NCI-H187 (cell line): Measurements from ENCODE around the gene CACNG5.

Experiments used
- DNase-seq, 2 experiments: peaks; one replicate each; lab custom pipeline; 2025; lab: John Stamatoyannopoulos, UW

Gene CACNG5, protein sequence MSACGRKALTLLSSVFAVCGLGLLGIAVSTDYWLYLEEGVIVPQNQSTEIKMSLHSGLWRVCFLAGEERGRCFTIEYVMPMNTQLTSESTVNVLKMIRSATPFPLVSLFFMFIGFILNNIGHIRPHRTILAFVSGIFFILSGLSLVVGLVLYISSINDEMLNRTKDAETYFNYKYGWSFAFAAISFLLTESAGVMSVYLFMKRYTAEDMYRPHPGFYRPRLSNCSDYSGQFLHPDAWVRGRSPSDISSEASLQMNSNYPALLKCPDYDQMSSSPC

DNA sequence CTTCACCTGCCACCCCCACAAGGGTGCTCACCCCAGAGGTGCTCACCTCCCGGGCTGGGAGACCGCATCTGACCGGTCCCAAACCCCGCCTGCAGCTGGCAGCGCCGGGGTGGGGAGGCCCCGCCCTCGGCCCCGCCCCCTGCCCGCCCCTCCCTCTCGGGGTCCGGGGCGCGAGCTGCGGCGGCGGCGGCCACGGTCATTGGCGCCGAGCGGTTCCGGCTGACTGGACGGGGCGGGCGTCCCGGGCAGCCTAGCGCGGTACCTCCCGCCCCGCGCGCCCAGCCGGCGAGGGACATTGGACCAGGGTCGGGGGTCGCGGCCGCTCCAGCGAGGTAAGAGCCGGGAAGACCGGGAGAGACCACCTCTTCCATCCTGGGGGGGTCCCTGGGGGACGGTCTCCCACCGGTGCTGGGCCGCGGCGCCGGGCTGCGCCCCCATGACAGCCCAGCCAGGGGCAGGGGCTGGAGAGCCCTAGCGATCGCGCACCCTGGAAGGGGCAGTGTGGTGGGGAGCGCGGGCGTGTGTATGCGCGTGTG lies at the start of gene CACNG5:
CACNG5 (plus strand) TSS at position 199 of the 536 bp plus-strand sequence. CDS start 42,216 bp downstream, outside the sequence.
- DNase-seq: no peak

DNA sequence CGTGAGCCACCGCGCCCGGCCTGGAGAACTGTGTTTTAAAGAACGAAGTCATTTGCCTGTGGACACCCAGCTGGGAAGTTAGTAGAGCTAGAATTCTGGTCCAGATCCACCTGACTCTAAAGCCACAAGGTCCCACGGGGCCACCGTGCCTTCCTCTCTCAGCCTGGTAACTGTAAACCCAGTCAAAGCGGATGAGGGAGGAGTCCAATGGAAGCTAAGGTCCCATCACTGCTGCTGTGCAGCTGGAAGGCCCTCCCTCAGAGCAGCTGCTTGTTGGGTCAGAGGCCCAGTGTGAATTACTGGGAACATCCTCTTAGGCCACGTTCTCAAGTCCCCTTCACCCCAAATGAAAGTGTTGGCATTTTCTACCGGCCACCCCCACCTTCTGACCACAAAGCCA lies 48.8 kb upstream of the CACNG5 start:
- no peak for DNase-seq

DNA sequence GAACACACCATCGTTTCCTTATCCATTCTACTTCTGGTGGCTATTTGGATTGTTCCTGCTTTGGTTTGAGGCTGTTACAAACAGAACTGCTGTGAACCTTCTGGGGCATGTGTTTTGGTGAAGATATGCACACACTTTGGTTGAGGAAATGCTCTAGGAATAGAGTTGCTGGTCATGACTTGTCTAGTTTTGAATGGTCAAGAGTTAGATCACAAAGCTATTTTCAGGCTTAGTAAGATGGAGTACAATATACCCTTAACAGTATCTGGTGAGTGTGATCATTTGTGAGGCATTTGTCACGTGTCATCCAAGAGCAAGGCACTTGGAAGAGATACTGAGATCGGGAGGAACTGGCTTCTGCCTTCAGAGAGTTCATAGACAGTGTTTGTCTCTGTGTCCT lies 47.0 kb upstream of the CACNG5 start:
- no peak for DNase-seq

DNA sequence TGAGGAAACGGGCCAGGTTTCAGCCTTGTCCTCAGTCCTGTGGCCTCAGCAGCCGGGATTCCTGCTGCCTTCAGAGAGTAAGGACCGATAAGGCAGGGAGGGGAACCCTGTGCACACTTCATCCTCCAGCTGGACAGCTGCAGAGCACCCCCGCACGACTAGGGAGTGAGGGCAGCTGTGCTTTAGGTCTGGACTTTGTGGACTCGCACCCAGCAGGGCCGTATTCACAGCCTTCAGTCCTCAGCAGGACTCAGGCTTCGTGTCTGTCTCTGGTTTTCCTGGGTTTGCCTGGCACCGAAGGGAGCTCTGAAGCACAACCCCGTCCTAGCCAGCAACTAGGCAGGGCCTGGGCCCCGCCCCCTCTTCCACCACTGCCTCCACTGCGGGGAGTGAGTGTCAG lies 45.8 kb upstream of the CACNG5 start:
- no peak for DNase-seq

DNA sequence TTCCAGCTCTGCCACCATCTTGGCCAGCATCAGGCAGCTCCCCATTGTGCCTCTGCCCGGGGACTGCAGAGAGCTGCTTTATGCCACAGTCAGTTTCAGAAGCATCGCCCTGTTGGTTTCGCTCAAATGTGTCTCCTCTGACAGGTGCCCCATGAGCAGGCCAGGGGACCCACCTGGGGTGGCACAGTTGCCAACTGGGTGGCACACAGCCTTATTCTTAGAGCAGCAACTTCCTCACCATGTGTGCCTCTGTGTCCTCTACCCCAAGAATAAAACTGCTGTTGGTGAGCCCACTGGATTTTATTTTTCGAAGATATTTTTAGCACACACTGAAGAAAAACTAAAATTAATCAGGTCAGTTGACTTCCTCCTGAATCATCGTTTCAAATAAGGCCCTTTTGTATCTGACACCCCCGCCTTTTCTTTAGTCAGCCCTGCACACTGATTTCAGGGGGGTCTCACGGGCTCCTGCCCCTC lies 44.9 kb upstream of the CACNG5 start:
- DNase-seq: no peak

DNA sequence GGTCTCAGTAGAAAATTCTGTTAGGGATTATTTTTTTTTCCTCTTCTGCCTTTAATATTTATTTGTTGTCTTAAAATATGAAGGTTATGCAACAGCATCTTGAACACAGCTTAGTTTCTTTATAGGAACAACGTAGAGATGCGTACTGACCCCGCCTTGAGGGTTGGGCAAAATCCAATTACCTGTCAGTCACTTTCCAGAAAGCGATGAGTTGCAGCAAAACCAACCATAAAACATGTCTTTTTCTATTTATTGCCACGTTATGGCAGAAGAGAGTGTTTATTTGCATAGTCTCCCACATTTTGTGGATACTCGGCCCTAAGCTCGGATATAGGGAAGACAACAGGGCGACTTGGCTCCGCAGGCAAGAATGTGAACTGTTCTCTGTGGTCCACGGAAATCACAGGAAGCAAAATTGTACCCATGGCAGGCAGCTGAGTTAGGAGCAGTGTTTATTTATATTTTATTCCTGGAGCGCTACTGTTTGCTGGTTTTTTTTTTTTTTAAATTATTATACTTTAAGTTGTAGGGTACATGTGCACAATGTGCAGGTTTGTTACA lies 44.3 kb upstream of the CACNG5 start:
- DNase-seq: no peak

DNA sequence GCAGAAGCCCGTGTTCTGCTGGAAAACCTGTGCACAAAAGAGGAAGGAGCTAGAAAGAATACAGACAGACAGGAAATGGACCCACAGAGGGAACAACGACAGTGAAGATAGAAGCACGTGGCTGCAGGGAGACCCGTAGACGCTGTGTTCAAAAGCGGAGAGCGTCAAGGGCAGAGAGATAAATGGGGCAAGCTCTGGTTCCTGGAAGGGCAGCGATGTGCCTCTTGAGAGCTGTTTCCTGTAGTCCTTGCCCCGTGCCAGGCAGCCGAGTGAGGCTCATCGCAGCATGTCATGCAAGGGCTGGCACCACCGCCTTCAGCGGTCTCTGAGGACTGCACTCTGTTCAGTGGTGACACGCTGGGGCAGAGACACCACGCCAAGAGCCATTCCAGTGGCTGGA lies 43.6 kb upstream of the CACNG5 start:
- DNase-seq: no peak

DNA sequence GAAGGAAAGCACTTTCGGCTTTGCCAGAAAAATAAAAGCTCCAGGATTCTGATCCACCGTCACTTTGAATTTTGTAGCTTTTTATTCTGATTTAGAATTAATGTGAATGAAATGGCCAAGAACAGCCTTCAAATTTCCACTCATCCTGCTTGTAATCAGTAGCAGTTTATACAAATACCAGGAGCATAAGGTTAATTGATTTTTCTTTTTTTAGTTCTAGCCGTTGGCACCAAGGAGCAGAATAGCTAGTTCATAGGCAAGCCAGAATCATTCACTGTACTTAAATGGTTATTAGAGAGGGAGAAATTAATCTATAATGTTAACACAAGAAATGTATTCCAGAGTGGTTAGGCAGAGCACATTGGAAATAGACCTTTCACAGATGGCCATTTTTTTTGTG lies 41.1 kb upstream of the CACNG5 start:
- no peak for DNase-seq

DNA sequence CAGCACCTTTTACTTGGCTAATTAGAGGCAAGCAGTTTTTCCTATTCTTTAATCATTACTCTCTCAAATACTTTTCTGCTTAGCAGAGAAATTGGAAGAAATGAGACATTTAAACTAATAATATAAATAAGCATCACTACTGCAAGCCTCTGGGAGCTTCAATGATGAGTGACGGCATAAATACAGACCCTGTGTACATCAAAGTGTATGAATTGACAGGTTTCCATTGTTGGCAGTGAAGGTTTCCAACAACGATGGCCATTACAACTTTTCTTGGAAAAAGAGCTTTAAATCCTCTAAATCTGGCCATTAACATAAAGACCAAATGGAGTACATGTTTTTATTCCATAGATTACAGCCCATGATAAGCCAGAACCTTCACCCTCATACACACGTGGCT lies 39.4 kb upstream of the CACNG5 start:
- DNase-seq: no peak

DNA sequence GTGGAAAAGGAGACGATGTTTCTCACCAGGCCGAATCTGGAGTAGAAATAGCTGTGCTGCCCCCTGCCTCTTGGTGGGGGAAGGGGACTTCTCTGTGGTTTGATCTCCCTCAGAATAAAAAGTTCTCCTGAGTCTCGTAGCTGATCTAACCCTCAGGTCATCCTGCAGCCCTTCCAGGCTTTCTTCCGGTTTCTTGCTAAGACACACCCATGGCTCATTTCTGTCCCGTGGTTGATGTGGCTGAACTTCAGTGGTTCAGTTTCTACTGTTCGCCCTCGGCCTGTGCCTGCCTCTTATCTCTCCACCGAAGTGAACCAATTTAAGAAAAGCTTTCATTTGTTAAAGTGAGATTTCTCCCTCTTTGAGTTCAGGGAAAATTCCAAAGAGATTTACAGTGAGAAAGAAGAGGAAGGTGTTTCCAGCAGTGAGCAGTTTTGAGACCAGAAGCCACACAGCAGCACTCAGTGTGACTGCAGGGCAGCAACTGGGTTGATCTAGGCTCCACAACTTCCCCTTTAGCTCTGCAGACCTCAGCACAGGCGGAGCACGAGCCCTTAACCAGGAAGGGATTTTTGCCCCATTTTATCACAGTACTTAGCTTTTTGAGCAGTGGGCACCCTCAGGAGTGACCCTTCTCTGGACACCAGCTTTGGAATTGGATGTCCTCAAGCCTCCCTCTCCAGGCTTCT lies 34.9 kb upstream of the CACNG5 start:
- no peak for DNase-seq

DNA sequence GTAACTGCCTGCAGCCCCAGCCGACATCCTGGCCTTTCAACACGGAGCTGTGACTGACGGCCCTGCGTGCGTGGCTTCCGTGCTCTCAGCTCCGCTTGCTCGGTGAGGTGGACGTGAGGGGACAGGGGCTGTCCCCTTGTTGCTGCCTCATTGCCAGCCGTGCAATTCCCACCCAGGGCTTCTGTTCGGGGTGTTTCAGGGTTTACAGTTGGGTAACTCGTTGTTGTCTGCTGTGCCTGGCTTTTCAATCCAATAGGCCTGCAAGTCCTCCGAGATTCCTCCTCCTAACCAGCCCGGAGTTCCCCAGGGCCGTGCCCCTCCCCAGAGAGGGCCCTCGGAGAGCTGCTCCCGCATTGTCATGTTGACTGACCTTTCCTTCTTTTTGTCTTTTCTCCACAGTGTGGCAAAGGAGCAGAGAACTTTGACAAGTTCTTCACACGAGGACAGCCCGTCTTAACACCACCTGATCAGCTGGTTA lies 31.4 kb upstream of the CACNG5 start:
- DNase-seq: no peak

DNA sequence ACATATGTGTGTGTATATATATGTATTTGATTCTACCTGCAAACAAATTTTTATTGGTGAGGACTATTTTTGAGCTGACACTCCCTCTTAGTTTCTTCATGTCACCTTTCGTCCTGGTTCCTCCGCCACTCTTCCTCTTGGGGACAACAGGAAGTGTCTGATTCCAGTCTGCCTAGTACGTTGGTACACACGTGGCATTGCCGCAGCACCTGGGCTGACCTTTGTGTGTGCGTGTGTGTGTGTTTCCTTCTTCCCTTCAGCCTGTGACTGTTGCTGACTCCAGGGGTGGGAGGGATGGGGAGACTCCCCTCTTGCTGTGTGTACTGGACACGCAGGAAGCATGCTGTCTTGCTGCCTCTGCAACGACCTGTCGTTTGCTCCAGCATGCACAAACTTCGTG lies 29.4 kb upstream of the CACNG5 start:
- DNase-seq: no peak

DNA sequence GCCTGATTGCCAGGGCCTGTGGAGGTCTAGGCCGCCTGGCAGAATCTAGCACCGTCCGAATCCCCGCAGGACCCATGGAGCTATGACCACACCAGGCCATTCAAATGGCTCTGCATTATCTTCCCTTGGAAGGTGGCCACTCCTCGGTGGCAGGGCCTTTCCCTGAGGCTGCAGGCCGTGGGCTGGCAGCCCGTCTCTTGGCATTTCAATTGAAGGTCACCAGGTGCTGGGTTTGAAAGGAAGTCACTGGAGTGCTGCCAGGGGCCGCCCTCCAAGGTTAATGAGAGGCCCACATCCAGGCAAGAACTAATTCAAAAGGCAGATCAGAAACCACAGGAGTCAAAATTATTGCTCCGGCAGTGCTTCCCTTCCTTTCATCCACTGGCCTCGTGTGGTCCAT lies 27.7 kb upstream of the CACNG5 start:
- no peak for DNase-seq

DNA sequence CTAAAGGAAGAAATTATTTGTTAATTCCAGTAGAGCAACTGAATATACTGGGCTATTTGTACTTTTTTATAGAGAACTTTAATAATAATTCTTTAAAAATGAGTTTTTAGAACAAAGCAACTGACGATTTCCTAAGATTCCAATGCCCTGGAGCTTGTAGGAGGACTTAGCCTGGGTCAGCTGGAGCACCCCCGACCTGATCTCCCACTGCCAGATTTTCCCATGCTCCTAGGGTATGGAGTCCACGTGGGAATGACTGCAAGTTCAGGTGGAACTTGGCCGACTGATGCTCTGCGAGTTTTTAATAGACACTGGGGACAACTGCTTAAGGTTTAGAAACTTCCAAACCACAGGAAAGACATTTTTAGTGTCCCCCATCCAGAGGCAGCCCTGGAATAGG lies 25.5 kb upstream of the CACNG5 start:
- DNase-seq: no peak

DNA sequence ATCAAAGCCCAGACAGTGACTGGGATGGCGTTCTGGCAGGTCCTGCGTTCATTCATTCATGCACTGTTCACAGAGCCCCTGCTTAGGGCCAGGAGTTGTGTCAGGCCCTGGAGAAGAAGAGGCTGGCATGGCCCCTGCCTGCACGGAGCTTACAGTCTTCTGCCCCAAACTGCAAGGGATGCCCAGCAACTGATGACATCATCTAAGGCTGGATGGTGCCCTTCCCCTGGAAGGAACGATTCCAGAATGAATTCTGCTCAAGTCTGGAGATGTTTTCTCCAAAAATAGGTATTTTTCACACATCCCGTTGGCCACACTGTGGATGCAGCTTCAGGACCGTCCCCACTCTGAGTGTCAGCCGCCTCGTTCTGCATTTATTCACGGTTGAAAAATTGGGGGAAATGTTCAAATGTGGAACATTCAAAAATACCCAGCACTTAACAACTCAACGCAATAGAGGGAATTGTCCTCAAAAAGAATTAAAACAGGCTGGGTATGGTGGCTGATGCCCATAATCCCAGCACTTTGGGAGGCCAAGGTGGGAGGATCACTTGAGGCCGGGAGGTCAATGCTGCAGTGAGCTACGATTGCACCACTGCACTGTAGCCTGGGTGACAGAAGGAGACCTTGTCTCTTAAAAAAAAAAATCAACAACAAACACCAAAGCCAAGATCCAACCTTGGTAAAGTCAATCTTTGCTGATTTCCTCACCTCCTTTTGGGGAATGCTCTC lies 23.8 kb upstream of the CACNG5 start:
- no peak for DNase-seq

DNA sequence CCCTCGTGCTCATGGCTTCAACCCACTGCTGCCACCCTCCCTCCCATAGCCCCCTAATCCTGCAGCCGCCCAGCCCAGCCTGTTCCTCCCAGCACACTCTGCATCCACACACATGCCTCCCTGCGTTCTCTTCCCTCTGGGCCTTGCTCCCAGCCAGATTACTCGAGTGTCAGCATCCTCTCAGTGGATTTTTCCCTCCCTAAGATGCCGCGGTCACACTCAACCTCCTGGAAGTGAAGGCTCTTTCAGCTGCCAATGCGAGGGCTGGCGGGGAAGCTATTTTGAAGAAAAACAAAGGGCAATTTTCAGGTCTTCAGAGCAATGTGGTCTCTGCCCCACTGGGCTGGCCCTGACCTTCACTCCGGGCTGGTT lies 23.2 kb upstream of the CACNG5 start:
- DNase-seq: no peak

DNA sequence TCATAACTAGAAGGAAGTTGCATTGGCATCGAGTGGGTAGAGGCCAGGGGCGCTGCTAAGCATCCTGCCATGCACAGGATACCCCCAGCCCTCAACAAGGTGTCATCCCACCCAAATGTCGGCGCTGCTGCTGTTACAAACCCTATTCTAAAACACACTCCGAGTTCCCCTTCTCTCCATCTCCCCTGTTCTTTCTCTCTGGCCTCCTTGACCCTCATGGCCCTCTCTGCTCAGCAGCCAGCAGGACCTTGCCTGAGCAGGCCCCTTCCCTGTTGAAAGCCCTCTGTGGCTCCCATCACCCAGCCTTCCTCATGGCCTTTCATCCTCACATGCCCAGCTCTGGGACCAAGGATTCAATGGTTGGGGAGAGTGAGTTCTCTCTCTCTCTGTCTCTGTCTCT lies 22.3 kb upstream of the CACNG5 start:
- no peak for DNase-seq

DNA sequence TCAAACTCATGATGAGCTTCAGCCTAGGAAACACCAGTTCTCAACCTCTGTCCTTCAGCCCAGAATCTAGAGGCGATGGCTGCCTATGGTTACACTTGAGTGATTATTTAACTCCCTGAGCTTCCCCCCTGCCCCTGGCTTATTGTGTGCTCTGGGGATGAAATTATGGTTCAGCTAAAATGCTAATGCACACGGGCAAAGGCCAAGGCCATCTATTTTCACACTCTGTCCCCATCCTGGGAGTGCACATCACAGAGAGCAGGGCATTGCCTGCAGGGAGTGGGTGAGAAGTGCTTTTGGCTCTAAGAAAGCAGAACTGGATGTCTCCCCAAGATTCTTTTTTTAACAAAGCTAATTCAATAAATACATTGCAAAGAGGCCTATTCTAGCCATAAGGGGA lies 21.6 kb upstream of the CACNG5 start:
- no peak for DNase-seq

DNA sequence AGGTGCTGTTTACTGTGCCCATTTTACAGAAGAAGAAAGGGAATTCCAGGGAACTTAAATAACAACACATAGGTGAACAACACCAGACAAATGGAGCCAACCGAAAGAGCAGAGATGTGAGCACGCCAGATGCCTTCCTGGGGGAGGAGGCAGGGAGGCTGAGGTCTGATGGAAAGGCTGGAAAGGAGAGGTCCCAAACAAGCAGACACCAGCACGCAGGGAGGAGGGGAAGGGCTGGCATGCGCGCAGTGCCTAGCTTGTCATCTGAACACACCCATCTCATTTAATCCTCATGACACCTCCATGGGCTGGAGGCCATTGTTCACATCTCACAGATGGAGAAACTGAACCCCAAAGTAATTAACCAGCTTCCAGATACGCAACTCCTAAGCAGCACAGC lies 20.9 kb upstream of the CACNG5 start:
- DNase-seq: no peak

DNA sequence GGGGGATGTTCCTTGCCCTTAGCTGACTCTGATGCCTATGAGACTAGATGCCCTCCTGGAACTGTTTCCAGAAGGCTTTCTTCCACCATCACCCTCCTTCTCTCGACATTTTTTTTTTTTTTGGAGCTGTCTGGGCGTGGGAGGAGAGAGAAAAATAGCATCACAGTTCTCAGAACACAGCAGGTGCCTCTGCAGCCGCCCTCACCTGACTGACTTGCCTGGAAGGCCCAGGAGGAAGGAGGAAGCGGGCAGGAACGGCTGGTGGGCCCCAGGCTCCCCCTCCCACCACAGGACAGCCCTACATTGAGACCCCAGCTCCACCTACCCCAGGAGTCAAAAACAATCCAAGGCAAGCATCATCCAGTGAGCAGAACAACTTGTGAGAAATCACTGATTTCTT lies 20.3 kb upstream of the CACNG5 start:
- no peak for DNase-seq

DNA sequence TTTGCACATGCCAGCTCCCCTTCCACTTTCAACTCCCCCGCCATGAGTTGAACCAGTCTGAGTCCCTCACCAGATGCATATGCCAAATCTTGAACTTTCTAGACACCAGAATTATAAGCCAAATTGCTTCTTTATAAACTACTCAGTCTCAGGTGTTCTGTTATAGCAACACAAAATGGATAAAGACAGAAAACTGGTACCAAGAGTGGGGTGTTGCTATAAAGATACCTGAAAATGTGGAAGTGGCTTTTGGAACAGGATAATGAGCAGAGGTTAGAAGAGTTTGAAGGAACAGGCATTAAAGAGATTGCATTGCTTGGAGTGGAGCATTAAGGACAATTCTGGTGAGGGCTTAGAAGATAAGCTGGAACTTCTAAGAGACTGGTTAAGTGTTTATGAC lies 17.2 kb upstream of the CACNG5 start:
- DNase-seq: no peak

DNA sequence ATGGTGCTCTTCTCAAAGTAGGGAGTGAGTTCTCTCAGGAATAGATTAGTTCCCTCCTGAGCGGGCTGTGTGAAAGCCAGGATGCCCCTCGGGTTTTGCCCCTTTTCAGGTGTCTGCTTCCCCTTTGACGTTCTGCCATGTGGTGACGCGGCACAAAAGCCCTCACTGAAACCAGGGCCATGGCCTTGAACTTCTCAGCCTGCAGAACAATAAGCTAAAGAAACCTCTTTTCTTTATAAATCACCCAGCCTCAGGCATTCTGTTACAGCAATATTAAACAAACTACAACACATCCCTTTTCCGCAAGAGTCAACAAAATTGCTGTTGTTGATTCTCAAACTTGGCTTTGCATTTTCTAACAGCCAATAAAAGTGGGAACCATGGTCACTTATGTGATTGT lies 15.5 kb upstream of the CACNG5 start:
- DNase-seq: no peak

DNA sequence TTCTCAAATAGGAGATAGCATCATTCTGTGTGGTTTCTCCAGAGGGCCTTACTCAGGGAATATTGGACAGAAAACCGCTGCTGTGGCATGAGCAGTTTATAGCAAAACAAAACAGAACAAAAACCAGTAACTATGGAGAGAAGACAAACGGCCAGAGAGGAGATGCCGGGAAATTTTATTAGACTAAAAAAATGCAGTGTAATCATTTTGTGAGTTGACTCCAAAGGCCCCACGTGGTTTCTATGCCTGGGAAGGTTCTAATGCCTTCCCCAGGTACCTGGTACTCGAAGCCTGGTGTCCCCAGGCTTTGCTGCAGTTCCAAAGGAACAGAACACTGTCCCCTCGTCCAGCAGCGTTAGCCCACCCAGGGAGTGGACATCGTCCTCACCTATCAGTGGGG lies 12.9 kb upstream of the CACNG5 start:
- DNase-seq: no peak
